ENCODE data around the gene KCNG2.

KCNG2 gene

GRCh38 chr18:79804130-79804787, 6.5 kb downstream of the KCNG2 start:
- Histone ChIP-seq H3K4me2 (peak overlapping the region in 9 of 11 experiments; percentile 29 to 79 (median 60); a peak in 17 of 22 replicates), H3K27me3 (peaks cover 15 to 62% (median 39%) of the 10 kb centered on the region in 11 experiments), H3K4me1 (peaks cover 9 to 48% (median 39%) of the 10 kb centered on the region in 10 experiments), H3K9me3 (replicated peaks in 1 of 11) (no peaks in the 10 kb centered on the region), H3K27ac (no peak overlapping the region), H3K9ac (no peak overlapping the region), H3K36me3 (no peaks in the 10 kb centered on the region), H4K20me1 (peaks cover 0 to 38% (median 11%) of the 10 kb centered on the region in 11 experiments; a peak in 14 of 22 replicates), H3K4me3 (no peak overlapping the region)
- TF ChIP-seq Cebpa-rat (IDR thresholded peaks at IDR 0.05) = no peak

DNA sequence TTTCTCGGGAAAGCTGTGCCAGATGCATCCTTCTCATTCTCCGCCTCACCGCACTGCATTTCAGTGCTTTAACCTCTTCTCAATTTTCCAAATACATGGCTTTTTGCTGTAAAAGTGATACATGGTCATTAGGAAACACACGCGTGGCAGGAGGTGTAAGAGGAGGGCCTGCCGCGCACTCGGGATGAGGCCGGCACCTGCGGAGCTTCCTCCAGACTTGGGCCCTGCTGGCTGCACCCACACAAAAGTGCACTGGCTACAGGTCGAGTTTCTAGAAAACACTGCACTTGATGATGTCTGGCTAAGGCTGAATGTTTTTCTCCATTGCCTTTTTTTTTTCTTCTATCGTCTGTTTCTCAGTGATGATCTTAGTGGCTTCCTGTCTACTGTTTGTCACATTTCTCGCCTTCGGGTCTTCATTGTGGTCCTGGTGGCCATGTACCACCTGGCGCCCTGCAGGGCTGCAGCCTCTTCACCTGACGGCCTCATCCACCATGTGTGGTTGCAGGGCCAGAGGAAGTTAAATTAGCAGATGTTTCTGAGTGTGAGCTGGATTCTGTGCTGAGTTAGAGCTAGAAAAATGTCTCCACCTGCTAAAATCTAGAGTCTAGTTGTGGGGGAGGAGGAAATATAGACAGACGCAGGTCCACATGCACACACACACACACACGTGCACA, 7.6 kb downstream of the KCNG2 start:
- Histone ChIP-seq H3K27ac (no peak overlapping the region), H3K4me2 (peak overlapping the region in 8 of 11 experiments; percentile 29 to 79 (median 60); a peak in 18 of 22 replicates), H3K9ac (no peak overlapping the region; a peak in 1 of 22 replicates), H3K4me3 (no peak overlapping the region), H3K9me3 (replicated peaks in 1 of 11) (no peaks in the 10 kb centered on the region), H3K4me1 (peaks cover 0 to 37% (median 29%) of the 10 kb centered on the region in 10 experiments; a peak in 15 of 20 replicates), H3K27me3 (peaks cover 4 to 51% (median 28%) of the 10 kb centered on the region in 11 experiments), H3K36me3 (no peaks in the 10 kb centered on the region), H4K20me1 (peaks cover 0 to 27% (median under 1%) of the 10 kb centered on the region in 11 experiments; a peak in 7 of 22 replicates)
- TF ChIP-seq Cebpa-rat (IDR thresholded peaks at IDR 0.05) = no peak

- Histone ChIP-seq H3K4me2 (peak overlapping the region in 9 of 11 experiments; percentile 8 to 79 (median 60); a peak in 18 of 22 replicates), H3K4me1 (peaks cover 0 to 36% (median 27%) of the 10 kb centered on the region in 10 experiments; a peak in 15 of 20 replicates), H3K36me3 (no peaks in the 10 kb centered on the region), H3K27me3 (peaks cover 0 to 45% (median 22%) of the 10 kb centered on the region in 11 experiments; a peak in 15 of 22 replicates), H3K4me3 (no peak overlapping the region), H3K27ac (no peak overlapping the region), H4K20me1 (peaks cover 0 to 21% (median 0%) of the 10 kb centered on the region in 11 experiments; a peak in 5 of 22 replicates), H3K9ac (no peak overlapping the region; a peak in 1 of 22 replicates), H3K9me3 (replicated peaks in 1 of 11) (no peaks in the 10 kb centered on the region)
- TF ChIP-seq Cebpa-rat (IDR thresholded peaks at IDR 0.05) = no peak
Observed at GRCh38 chr18:79805926-79806487, 8.3 kb downstream of the KCNG2 start.

DNA sequence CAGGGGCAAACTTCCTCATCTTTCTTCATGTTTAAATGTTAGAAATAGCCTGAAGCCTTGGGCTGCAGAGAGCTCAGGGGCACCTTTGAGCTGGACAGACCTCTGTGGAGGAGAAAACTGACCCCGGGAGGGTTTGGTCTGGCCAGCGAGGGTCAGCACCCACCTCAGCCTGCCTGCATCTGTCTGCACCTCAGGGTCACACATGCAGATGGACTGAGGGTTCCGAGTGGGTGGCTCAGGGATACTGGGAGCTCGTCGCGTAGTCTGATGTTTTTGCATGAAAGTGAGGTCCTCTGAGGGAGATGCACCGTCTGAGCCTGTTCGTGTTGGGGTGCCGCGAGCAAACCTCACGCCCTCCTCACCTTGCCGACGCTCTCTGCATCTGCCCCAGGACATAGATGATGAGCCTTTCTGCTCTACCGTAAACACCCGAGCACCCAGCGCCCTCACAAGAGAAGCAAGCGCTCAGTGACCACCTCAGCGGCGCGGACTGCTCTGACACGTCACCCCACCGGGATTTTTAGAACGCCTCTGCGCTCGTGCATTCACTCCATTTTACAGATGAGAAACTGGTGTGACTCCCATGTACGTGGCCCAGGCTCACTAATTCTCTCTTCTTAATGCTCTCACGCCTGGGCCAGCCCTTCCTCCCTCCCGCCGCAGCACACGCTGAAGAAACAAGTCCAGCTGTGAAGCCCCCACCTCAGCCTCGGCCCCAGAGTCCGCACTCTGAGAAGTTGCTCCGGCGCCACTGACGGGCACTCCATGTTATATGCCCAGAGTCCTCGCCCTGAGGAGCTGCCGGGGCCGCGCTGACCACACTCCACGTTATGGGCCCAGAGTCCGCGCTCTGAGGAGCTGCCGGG, 9.5 kb downstream of the KCNG2 start:
- Histone ChIP-seq H3K4me2 (no peak overlapping the region), H3K9me3 (replicated peaks in 1 of 11) (no peaks in the 10 kb centered on the region), H3K27me3 (peaks cover 0 to 37% (median 20%) of the 10 kb centered on the region in 11 experiments; a peak in 13 of 22 replicates), H4K20me1 (peaks cover 0 to 18% (median 0%) of the 10 kb centered on the region in 11 experiments; a peak in 4 of 22 replicates), H3K4me1 (peaks cover 0 to 36% (median 27%) of the 10 kb centered on the region in 10 experiments; a peak in 16 of 20 replicates), H3K4me3 (no peak overlapping the region), H3K27ac (no peak overlapping the region), H3K36me3 (no peaks in the 10 kb centered on the region), H3K9ac (no peak overlapping the region)
- no peak for TF ChIP-seq Cebpa-rat (IDR thresholded peaks at IDR 0.05)

GRCh38 chr18:79809482-79810192, 11.9 kb downstream of the KCNG2 start:
- Histone ChIP-seq H3K9me3 (replicated peaks in 1 of 11) (no peaks in the 10 kb centered on the region), H3K27me3 (peaks cover 0 to 25% (median 18%) of the 10 kb centered on the region in 11 experiments; a peak in 12 of 22 replicates), H3K4me3 (no peak overlapping the region), H3K27ac (no peak overlapping the region), H4K20me1 (peaks cover 0 to 6% (median 0%) of the 10 kb centered on the region in 11 experiments; a peak in 3 of 22 replicates), H3K36me3 (no peaks in the 10 kb centered on the region), H3K4me2 (no peak overlapping the region), H3K4me1 (peaks cover 0 to 25% (median 18%) of the 10 kb centered on the region in 10 experiments; a peak in 16 of 20 replicates), H3K9ac (no peak overlapping the region)
- TF ChIP-seq Cebpa-rat (IDR thresholded peaks at IDR 0.05) = no peak

- Histone ChIP-seq H3K4me1 (peaks cover 1 to 9% (median 5%) of the 10 kb centered on the region in 10 experiments; a peak in 18 of 20 replicates), H3K9ac (no peak overlapping the region), H3K36me3 (no peaks in the 10 kb centered on the region), H4K20me1 (no peaks in the 10 kb centered on the region; a peak in 1 of 22 replicates), H3K4me2 (peak overlapping the region in 4 of 11 experiments; percentile 11 to 36 (median 14); a peak in 6 of 22 replicates), H3K27me3 (peaks cover 0 to 16% (median 0%) of the 10 kb centered on the region in 11 experiments; a peak in 6 of 22 replicates), H3K27ac (no peak overlapping the region), H3K4me3 (no peak overlapping the region), H3K9me3 (replicated peaks in 1 of 11) (no peaks in the 10 kb centered on the region)
- no peak for TF ChIP-seq Cebpa-rat (IDR thresholded peaks at IDR 0.05)
Observed at GRCh38 chr18:79812052-79812451, 14.3 kb downstream of the KCNG2 start.

DNA sequence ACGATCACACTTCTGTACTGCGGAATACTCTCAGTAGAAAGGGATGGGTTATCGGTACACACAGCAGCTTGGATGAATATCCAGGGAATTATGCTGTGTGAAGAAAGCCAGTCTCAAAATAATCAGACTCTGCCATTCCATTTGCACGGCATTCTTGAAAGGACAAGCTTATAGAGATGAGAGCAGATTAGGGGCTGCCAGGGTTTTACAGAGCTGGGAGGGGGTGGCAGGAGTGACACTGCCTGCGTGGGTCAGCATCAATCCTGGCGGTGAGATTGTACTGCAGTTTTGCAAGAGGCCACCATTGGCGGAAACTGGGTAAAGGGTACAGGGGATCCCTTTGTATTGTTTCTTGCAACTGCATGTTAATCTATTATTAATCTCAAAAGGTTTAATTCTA, 16.6 kb downstream of the KCNG2 start:
- Histone ChIP-seq H4K20me1 (peaks cover 0 to 11% (median 0%) of the 10 kb centered on the region in 11 experiments; a peak in 2 of 22 replicates), H3K4me2 (no peak overlapping the region), H3K4me3 (no peak overlapping the region), H3K9ac (no peak overlapping the region), H3K36me3 (no peaks in the 10 kb centered on the region), H3K4me1 (peaks cover 25 to 32% (median 28%) of the 10 kb centered on the region in 10 experiments), H3K27me3 (peaks cover 0 to 24% (median 0%) of the 10 kb centered on the region in 11 experiments; a peak in 6 of 22 replicates), H3K9me3 (replicated peaks in 1 of 11) (no peaks in the 10 kb centered on the region), H3K27ac (no peak overlapping the region)
- TF ChIP-seq Cebpa-rat (IDR thresholded peaks at IDR 0.05) = no peak
